Sigmoid colon (tissue), 7 donors: ENCODE results near the gene KLK7. TPM values are rescaled to one million over a fixed set of nuclear protein-coding genes. Genes with fewer than 3 reads are reported as not detected.

ENCODE experiments used
- DNase-seq: peaks from one replicate; pipeline ENCODE4 v3.0.0-alpha.2; 2019
- H3K27ac ChIP-seq, 4 donors: fragments of 200-600 bp; sonication (generic); one replicate each; pipeline ENCODE4 v1.5.1; 2016 to 2019; ENCODE audit warnings: mild to moderate bottlenecking in 1 of 4
- H3K27me3 ChIP-seq, 3 donors: fragments of 200-600 bp; sonication (generic); one replicate each; pipeline ENCODE4 v1.5.1; 2019; ENCODE audit warnings: mild to moderate bottlenecking in 1 of 3
- H3K36me3 ChIP-seq, 4 donors: fragments of 200-600 bp; sonication (generic); one replicate each; pipeline ENCODE4 v1.5.1; 2016 to 2019
- H3K4me1 ChIP-seq, 4 donors: fragments of 200-600 bp; sonication (generic); one replicate each; pipeline ENCODE4 v1.5.1; 2017 to 2019
- H3K4me3 ChIP-seq, 4 donors: fragments of 200-600 bp; sonication (generic); one replicate each; pipeline ENCODE4 v1.5.1; 2017 to 2019; ENCODE audit warnings: mild to moderate bottlenecking in 2 of 4, moderate library complexity in 1 of 4
- H3K9me3 ChIP-seq, 4 donors: fragments of 200-600 bp in 3 of 4; sonication (generic) in 3 of 4; one replicate each; pipeline versions ENCODE4 v1.5.1 to v1.6.1; 2013 to 2019
- EP300 ChIP-seq, 4 donors: sonication (generic); formaldehyde crosslinking; IDR thresholded peaks; one replicate each; pipeline ENCODE4 v1.6.1; 2017; ENCODE audit warnings: antibody characterized with exemption in 4 of 4
- POLR2A ChIP-seq, 2 donors: fragments of 450-650 bp; IDR thresholded peaks; one replicate each; pipeline ENCODE4 v1.6.1; 2016; ENCODE audit warnings: antibody characterized with exemption in 2 of 2, mild to moderate bottlenecking in 2 of 2, moderate library complexity in 2 of 2
- POLR2AphosphoS5 ChIP-seq, 4 donors: sonication (generic); formaldehyde crosslinking; IDR thresholded peaks; one replicate each; pipeline ENCODE4 v1.6.1; 2017; ENCODE audit warnings: antibody characterized with exemption in 4 of 4
- WGBS, 2 donors: extraction: QIAGEN DNeasy Blood & Tissue Kit; methylation state at CpG; one replicate each; pipeline ENCODE4 v1.1.7; 2013; 5-methylcytosine and 5-hydroxymethylcytosine counted together
- intact Hi-C: fragments of 100-400 bp; cut with DNase I; formaldehyde crosslinking; loops from one replicate; pipeline ENCODE4 v1.15.1; 2023
- polyA plus RNA-seq, 3 donors: library from polyadenylated mRNA; stranded (reverse); fragments of 200-250 nt; gene quantifications; one replicate each; pipeline ENCODE4 v1.2.3, GENCODE V29; 2013
- total RNA-seq, 4 donors: library from RNA; depleted of rRNA; stranded (reverse); fragments of >200 nt; gene quantifications; one replicate each; pipeline ENCODE4 v1.1.0, GENCODE V29; 2016
- TF ChIP-seq, protein P1 (sequence below), 4 experiments: fragments of 450-650 bp in 3 of 4; fragments of 200-600 bp in 1 of 4; IDR thresholded peaks; one replicate each; pipeline ENCODE4 v1.5.1; 2016 to 2019; ENCODE audit warnings: antibody characterized with exemption in 4 of 4, mild to moderate bottlenecking in 3 of 4, moderate library complexity in 2 of 4
- donor health status: healthy with polysubstance abuse.
- donor health status: Bipolar disorder and iron deficiency.
- donor health status: healthy.

The KLK7 gene
- total and polyA plus RNA-seq, 7 donors, result not detected

DNA sequence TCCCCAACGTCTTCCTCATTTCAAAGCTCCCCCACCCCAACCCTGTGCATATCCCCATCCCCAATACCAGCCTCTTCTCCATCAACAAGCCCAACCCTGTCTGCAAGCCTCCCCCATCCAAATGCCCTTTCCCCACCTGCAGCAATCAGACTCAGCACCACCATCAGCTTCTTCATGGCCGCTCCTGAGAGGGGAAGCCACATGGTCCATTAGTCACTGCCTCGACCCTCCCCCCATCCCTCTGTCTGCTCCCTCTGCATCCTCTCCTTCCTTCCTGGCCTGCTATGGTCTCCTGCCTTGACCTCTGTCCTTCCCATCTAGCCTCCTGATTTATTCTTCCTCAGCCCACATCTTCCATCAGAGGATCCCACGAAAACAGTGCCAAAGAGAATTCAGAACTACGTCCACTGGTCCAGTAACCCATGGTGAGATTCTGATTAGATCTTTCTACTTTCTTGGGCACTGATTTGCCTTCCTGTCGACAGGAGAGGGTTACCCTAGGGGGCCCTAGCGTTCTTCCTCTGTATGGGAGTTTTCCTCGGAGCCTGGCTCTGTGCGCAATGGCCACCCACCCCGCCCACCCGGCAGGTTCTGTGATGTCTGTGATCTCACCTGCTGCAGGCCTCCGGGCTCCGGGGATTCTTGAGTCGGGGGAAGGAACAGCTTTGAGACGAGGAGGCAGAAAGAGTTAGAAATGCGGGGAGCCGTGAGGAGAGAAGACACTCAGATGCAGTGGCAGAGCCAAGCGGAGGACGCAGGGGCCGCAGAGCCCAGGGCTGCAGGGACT lies 15.6 kb downstream of the KLK7 start:
- 34 to 40% methylated on average over 20 of the region's 20 CpGs for WGBS, 2 donors
- Histone ChIP-seq H3K27me3 (peaks cover 0 to 68% (median 11%) of the 10 kb centered on the region in 3 donors), H3K27ac (no peak overlapping the region), H3K36me3 (no peaks in the 10 kb centered on the region), H3K4me1 (no peaks in the 10 kb centered on the region), H3K4me3 (no peak overlapping the region), H3K9me3 (no peaks in the 10 kb centered on the region)
- intact Hi-C loops, result no loop called here
- TF ChIP-seq EP300 (IDR thresholded peaks at IDR 0.05) (no peak), POLR2AphosphoS5 (IDR thresholded peaks at IDR 0.05) (no peak), POLR2A (IDR thresholded peaks at IDR 0.05) (no peak)
- TF ChIP-seq, protein P1, sequence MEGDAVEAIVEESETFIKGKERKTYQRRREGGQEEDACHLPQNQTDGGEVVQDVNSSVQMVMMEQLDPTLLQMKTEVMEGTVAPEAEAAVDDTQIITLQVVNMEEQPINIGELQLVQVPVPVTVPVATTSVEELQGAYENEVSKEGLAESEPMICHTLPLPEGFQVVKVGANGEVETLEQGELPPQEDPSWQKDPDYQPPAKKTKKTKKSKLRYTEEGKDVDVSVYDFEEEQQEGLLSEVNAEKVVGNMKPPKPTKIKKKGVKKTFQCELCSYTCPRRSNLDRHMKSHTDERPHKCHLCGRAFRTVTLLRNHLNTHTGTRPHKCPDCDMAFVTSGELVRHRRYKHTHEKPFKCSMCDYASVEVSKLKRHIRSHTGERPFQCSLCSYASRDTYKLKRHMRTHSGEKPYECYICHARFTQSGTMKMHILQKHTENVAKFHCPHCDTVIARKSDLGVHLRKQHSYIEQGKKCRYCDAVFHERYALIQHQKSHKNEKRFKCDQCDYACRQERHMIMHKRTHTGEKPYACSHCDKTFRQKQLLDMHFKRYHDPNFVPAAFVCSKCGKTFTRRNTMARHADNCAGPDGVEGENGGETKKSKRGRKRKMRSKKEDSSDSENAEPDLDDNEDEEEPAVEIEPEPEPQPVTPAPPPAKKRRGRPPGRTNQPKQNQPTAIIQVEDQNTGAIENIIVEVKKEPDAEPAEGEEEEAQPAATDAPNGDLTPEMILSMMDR (IDR thresholded peaks at IDR 0.05), result no peak
- no peak for DNase-seq

DNA sequence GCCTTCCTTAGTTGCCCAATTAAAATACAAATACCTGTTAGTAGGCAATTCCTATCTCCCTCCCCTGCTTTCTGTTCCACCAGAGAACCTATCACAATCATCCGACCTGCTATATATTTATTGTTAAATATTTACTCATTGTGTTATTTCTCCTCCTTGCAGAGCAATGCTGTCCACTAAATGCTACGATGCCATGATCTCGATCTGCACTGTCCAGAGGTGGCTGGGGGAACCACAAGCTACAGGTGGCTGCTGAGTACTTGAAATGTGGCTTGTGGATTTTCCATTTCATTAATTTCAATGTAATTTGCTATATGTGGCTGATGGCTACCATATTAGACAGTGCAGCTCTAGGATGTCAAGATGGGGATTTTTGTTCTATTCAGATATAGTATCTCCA lies 19.5 kb downstream of the KLK7 start:
- H3K27ac ChIP-seq, result no peak overlapping the region
- H3K4me1 ChIP-seq, result no peaks in the 10 kb centered on the region
- peaks cover 0 to 41% (median 7%) of the 10 kb centered on the region in 3 donors for H3K27me3 ChIP-seq
- TF ChIP-seq POLR2AphosphoS5 (IDR thresholded peaks at IDR 0.05) (no peak), POLR2A (IDR thresholded peaks at IDR 0.05) (no peak), EP300 (IDR thresholded peaks at IDR 0.05) (no peak)
- TF ChIP-seq, protein P1 (IDR thresholded peaks at IDR 0.05), result no peak
- intact Hi-C loops, result no loop called here
- no peaks in the 10 kb centered on the region for H3K9me3 ChIP-seq
- no peaks in the 10 kb centered on the region for H3K36me3 ChIP-seq
- H3K4me3 ChIP-seq, result no peak overlapping the region
- WGBS, 2 donors, result 39 to 74% methylated on average over 3 of the region's 3 CpGs
- no peak for DNase-seq

GRCh38 chr19:50963381-50963780 lies 20.3 kb downstream of the KLK7 start:
- intact Hi-C loops, result no loop called here
- Histone ChIP-seq H3K9me3 (no peaks in the 10 kb centered on the region), H3K27me3 (peaks cover 0 to 38% (median 7%) of the 10 kb centered on the region in 3 donors), H3K27ac (no peak overlapping the region), H3K36me3 (no peaks in the 10 kb centered on the region), H3K4me3 (no peak overlapping the region), H3K4me1 (no peaks in the 10 kb centered on the region)
- WGBS, 2 donors, result 83 to 89% methylated on average over 6 of the region's 6 CpGs
- DNase-seq, result no peak
- TF ChIP-seq, protein P1 (IDR thresholded peaks at IDR 0.05), result no peak
- TF ChIP-seq POLR2A (IDR thresholded peaks at IDR 0.05) (no peak), EP300 (IDR thresholded peaks at IDR 0.05) (no peak), POLR2AphosphoS5 (IDR thresholded peaks at IDR 0.05) (no peak)

- Histone ChIP-seq H3K4me3 (no peak overlapping the region), H3K27me3 (peaks cover 0 to 35% (median 0%) of the 10 kb centered on the region in 3 donors), H3K9me3 (no peaks in the 10 kb centered on the region), H3K36me3 (no peaks in the 10 kb centered on the region), H3K27ac (no peak overlapping the region), H3K4me1 (no peaks in the 10 kb centered on the region)
- intact Hi-C loops, result no loop called here
- TF ChIP-seq POLR2AphosphoS5 (IDR thresholded peaks at IDR 0.05) (no peak), POLR2A (IDR thresholded peaks at IDR 0.05) (no peak), EP300 (IDR thresholded peaks at IDR 0.05) (no peak)
- TF ChIP-seq, protein P1 (IDR thresholded peaks at IDR 0.05), result no peak
- no peak for DNase-seq
- 95 to 97% methylated on average over 1 of the region's 1 CpG for WGBS, 2 donors
Observed at GRCh38 chr19:50962245-50962644, 21.5 kb downstream of the KLK7 start.
